HG02943 (cell line): ENCODE measurements around the gene FYTTD1.
A peak's percentile ranks its signal among the peaks of the same experiment; 100 is the strongest.

Experiments used
- ATAC-seq: cut with Tn5 transposase; IDR thresholded peaks from one replicate; pipeline ENCODE4 v1.9.1; 2021; ENCODE audit warnings: mild to moderate bottlenecking, low read depth, moderate library complexity; ENCODE audit not compliant: unreplicated experiment

Gene FYTTD1

DNA sequence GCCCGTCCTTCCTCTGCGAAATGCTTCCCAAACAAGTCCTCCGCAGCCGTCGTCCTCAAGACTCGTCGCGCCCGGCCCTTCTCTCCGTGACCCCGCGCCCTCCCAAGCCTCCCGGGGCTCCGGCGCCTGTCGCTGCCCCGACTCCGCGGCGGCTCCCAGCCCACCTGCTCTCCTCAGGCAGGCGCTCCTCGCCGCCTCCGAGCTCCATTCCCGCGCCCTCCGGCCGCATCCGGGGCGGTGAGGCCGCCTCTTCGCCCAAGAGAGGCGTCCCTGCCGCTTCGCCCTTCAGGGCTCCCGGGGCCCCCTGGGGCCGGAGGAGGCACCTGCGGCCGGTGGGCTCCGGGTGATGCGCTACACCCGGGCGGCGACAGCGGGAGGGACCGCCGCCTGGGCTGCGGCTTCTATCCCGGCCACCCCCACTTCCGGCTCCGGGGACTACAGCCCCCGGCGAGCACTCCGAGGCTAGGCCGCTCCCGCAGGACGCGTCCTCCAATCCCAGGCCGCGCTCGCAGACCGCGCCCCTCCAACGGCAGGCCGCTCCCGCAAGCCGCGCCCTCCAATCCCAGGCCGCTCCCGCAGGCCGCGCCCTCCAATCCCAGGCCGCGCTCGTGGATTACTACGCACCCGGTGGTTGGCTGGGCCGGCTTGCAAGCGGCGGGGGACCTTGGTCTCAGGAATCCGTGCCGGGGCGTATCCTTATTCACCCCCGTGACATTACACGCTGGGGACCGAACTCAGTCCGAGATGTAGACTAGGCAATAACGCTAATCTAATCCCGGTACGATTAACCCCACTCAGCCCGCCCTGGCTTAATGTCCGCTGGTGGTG lies 13.0 kb upstream of the FYTTD1 start, which contains the start of gene RUBCN:
Gene RUBCN, minus strand, starts transcription at position 414 of the 828 bp plus-strand sequence. Its CDS starts 185 bp downstream, at position 229.
- peak; percentile 74 for ATAC-seq

- no peak for ATAC-seq
Measured at GRCh38 chr3:197737319-197737649, 12.4 kb upstream of the FYTTD1 start.

- no peak for ATAC-seq
Measured at GRCh38 chr3:197737749-197738462, 11.8 kb upstream of the FYTTD1 start.

- no peak for ATAC-seq
Measured at GRCh38 chr3:197742787-197743186, 6.9 kb upstream of the FYTTD1 start.

DNA sequence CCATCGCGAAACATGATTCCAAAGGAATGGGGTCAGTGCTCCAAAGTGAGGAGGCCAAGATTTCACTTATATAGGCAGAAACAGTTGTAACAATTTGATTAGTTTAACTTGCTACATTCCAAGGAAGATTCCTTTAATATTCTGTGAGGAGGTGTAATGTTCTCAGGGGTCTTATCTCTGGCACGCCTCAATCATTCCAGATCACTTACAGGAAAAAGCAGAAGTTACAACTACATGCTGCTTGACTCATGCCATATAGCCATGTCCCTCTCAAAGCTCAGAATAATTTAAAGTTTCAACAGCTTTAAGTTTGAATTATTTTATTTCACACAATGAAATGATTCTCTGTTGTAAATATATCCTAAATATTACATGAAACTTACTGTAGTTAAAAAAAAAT lies 3.5 kb upstream of the FYTTD1 start:
- ATAC-seq: no peak

- no peak for ATAC-seq
Measured at GRCh38 chr3:197746801-197747237, 2.9 kb upstream of the FYTTD1 start.

GRCh38 chr3:197748597-197749314 lies 927 bp upstream of the FYTTD1 start:
- ATAC-seq: no peak

GRCh38 chr3:197749315-197749600 lies 425 bp upstream of the FYTTD1 start:
- ATAC-seq: peak; percentile 42

DNA sequence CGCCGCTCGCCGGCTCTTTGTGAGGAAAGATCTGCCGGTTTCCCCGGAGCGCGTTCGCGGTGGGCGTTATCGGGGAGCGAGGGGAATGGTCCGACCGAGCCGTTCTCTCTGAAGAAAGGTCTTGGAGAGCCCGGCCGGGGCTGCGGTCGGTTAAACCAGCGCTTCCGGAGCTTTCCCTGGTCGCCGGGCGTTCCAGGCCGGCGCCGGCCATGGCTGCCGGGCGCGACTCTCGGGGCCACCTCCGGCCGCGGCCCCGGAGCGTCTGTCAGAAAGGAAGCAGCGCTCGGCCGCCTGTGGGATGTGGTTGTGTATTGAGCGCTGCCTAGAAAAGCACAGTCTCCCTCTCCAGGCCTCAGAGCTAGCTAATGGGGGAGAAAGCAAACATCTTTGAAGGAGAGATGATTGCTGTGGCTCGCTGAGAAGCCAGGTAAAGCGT lies 731 bp downstream of the FYTTD1 start:
- ATAC-seq: peak; percentile 48

DNA sequence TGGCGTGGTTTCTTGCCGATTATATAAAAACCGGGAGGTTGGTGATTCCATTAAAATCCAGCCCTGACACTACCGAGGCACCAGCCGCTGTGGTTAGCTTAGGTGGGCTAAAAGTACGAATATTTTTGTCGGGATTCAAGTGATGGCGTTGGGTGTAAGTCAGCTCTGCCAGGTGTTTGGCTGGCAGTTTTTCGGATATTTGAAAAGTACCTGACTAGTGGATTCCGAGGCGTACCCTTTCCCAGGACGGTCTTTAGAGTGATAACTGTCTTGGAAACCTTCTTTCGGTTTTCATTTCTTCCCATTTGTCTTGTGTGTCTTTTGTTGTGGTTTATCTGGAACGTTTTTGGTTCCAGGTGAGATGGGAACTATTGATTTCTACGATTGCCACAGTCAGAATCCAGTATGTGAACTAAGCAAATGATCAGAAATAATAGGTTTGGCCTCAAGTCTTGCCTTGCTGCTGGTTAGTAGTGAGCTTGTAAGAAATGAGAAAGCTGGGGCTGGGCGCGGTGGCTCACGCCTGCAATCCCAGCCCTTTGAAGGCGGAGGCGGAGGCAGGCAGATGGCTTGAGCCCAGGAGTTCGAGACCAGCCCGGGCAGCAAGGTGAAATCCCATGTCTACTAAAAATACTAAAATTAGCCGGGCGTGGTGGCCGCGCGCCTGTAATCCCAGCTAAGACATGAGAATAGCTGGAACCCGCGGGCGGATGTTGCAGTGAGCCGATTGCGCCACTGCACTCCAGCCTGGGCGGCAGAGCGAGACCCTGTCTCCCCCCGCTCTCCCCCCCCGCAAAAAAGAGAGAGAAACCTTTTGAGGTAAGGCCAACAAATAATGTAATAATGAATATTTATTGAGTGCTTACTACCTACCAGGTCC lies 1.4 kb downstream of the FYTTD1 start:
- ATAC-seq: no peak

- ATAC-seq: no peak
Measured at GRCh38 chr3:197752107-197752506, 2.4 kb downstream of the FYTTD1 start.

GRCh38 chr3:197753263-197753662 lies 3.6 kb downstream of the FYTTD1 start:
- ATAC-seq: no peak

DNA sequence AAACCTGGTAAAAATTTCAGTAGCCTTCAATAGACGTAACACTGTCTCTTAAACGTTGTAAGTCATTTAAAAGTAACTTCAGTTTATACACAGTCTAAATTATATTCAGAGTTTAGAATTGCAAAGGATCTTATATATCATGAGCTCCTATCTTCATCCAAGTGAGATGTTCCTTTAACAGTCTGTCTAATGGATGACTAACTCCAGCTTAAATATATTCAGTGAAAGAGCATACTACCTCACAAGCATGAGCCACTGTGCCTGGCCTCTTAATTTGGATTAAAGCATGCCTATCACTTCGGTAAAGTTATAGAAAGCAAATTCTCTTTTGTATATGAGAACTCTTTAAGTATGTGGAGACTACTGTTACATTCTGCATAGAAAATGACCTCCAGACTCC lies 7.0 kb downstream of the FYTTD1 start:
- no peak for ATAC-seq

DNA sequence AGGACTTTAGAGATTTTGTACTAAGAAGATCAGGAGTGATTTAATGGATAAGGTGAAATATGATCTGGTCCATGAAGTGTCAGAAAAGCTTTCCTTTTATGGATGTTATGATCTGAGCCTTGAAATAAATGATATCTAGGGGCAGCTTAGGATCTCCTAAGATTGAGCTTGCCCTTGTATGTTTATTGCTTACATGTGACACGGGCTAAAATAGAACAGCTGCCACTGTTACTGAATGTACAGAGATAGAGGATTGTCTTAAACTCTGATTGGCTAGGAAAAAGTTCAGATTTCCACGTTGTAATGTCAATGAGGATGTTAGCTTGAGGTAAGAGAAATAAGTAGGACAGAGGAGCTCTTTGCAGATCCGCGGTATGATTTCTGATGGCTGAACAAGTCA lies 8.8 kb downstream of the FYTTD1 start:
- ATAC-seq: no peak

DNA sequence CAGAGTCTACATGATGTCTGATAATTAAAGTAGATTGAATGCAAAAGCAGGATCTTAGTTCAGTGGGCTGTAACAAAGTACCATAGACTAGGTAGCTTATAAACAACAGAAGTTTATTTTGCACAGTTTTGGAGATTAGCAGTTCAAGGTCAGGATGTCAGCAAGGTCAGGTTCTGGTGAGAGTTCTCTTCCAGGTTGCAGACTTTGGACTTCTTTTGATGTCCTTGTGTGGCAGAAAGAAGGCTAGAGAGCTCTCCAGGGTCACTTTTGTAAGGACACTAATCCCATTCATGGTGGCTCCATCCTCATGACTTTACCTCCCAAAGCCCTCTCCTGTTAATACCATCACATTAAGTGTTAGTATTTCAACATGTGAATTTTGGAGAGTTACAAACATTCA lies 12.1 kb downstream of the FYTTD1 start:
- ATAC-seq: no peak

- no peak for ATAC-seq
Measured at GRCh38 chr3:197775317-197775716, 25.6 kb downstream of the FYTTD1 start.

GRCh38 chr3:197782230-197782629 lies 32.5 kb downstream of the FYTTD1 start:
- ATAC-seq: no peak

DNA sequence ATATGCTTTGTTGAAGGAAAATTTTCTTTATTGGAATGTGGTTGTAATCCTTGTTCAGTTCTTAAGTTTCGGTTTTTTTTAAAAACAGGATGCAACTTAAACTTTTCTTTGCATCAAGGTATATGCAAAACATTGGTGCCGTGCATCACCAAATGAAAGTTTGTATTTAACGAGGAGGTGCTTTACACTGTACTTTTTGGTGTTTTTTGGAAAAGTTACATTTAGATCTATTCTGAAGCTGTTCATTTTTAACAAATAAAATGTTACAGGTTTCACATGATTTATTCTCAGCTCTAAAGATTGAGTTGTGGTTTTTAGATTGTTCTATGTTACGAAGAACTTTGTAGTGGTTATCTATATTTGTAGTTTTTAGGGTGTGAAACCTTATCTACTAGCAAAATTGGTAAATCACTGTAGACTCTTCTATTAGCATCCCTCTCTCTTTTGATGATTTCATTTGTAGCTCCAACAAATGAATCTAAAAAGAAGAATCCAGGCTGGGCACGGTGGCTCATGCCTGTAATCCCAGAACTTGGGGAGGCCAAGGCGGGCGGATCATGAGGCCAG lies 34.4 kb downstream of the FYTTD1 start:
- no peak for ATAC-seq

- no peak for ATAC-seq
Measured at GRCh38 chr3:197787412-197787811, 37.7 kb downstream of the FYTTD1 start.

DNA sequence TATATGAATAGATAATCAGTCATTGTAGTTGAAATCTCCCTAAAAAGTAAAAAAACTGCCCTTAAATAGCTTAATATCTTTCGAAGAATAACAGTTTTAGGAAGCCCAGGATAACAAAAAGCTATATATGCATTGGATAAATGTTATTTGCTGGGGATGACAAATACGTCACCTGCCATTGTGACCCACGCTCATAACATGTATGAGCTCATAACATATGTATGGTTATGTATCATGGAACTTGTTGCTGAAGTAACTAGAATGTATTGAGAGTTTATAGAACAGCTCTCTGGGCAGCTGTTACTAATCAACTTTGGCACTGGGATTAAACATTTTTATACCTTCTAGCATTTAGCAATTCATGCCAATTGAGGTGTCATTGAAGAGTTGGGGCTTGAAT lies 39.6 kb downstream of the FYTTD1 start:
- ATAC-seq: no peak
